KMS-11 (cell line): Measurements from ENCODE around the gene NKX2-8.

Experiments used
- H2AFZ ChIP-seq: fragments of 200-600 bp; sonication (generic); 2 replicates; pipeline ENCODE4 v1.6.1; 2016; ENCODE audit warnings: antibody characterized with exemption, mixed run types, low read depth
- H3K27ac ChIP-seq: fragments of 200-600 bp; sonication (generic); 2 replicates; pipeline ENCODE4 v1.6.1; 2016; ENCODE audit warnings: mild to moderate bottlenecking, mixed run types
- H3K27me3 ChIP-seq: fragments of 200-600 bp; sonication (generic); 2 replicates; pipeline ENCODE4 v1.6.1; 2017; ENCODE audit warnings: mild to moderate bottlenecking, low read depth, mixed run types, moderate library complexity; ENCODE audit not compliant: insufficient read depth
- H3K36me3 ChIP-seq: fragments of 200-600 bp; sonication (generic); 2 replicates; pipeline ENCODE4 v1.6.1; 2017; ENCODE audit warnings: mild to moderate bottlenecking, mixed run types; ENCODE audit not compliant: insufficient read depth
- H3K4me1 ChIP-seq: fragments of 200-600 bp; sonication (generic); 2 replicates; pipeline ENCODE4 v1.6.1; 2016; ENCODE audit warnings: mild to moderate bottlenecking, low read depth, mixed run types; ENCODE audit not compliant: poor library complexity, severe bottlenecking
- H3K4me2 ChIP-seq: fragments of 200-600 bp; sonication (generic); 2 replicates; pipeline ENCODE4 v1.7.0; 2016; ENCODE audit warnings: mild to moderate bottlenecking, mixed run types
- H3K4me3 ChIP-seq: fragments of 200-600 bp; sonication (generic); IDR thresholded peaks from 2 replicates; pipeline ENCODE4 v1.6.1; 2017; ENCODE audit warnings: low read depth, low read length, mixed read lengths; ENCODE audit not compliant: insufficient read depth
- H3K79me2 ChIP-seq: fragments of 200-600 bp; sonication (generic); 2 replicates; pipeline ENCODE4 v1.6.1; 2016; ENCODE audit warnings: low read depth, mixed run types; ENCODE audit not compliant: insufficient read depth
- H3K9ac ChIP-seq: fragments of 200-600 bp; sonication (generic); 2 replicates; pipeline ENCODE4 v1.6.1; 2016; ENCODE audit warnings: mild to moderate bottlenecking, mixed run types
- H4K20me1 ChIP-seq: fragments of 200-600 bp; sonication (generic); 2 replicates; pipeline ENCODE4 v1.6.1; 2016; ENCODE audit warnings: mild to moderate bottlenecking, mixed run types; ENCODE audit not compliant: insufficient read depth
- TF ChIP-seq, protein P1 (sequence below): fragments of 200-600 bp; sonication (generic); conservative IDR thresholded peaks from 2 replicates; pipeline ENCODE4 v1.6.1; 2017; ENCODE audit warnings: low read depth, mild to moderate bottlenecking, antibody characterized with exemption, low read length, moderate library complexity, mixed read lengths

The NKX2-8 gene

GRCh38 chr14:36583242-36583892 lies 953 bp upstream of the NKX2-8 start:
- H3K27me3 ChIP-seq, result no peaks in the 10 kb centered on the region
- no peaks in the 10 kb centered on the region for H3K79me2 ChIP-seq
- H3K27ac ChIP-seq, result no peak overlapping the region
- H3K4me3 ChIP-seq, result no peak overlapping the region
- H2AFZ ChIP-seq, result no peak overlapping the region
- TF ChIP-seq, protein P1, sequence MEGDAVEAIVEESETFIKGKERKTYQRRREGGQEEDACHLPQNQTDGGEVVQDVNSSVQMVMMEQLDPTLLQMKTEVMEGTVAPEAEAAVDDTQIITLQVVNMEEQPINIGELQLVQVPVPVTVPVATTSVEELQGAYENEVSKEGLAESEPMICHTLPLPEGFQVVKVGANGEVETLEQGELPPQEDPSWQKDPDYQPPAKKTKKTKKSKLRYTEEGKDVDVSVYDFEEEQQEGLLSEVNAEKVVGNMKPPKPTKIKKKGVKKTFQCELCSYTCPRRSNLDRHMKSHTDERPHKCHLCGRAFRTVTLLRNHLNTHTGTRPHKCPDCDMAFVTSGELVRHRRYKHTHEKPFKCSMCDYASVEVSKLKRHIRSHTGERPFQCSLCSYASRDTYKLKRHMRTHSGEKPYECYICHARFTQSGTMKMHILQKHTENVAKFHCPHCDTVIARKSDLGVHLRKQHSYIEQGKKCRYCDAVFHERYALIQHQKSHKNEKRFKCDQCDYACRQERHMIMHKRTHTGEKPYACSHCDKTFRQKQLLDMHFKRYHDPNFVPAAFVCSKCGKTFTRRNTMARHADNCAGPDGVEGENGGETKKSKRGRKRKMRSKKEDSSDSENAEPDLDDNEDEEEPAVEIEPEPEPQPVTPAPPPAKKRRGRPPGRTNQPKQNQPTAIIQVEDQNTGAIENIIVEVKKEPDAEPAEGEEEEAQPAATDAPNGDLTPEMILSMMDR, result no peak
- no peaks in the 10 kb centered on the region for H3K4me1 ChIP-seq
- no peak overlapping the region for H3K9ac ChIP-seq
- H3K4me2 ChIP-seq, result no peak overlapping the region
- H4K20me1 ChIP-seq, result no peaks in the 10 kb centered on the region
- H3K36me3 ChIP-seq, result no peaks in the 10 kb centered on the region

DNA sequence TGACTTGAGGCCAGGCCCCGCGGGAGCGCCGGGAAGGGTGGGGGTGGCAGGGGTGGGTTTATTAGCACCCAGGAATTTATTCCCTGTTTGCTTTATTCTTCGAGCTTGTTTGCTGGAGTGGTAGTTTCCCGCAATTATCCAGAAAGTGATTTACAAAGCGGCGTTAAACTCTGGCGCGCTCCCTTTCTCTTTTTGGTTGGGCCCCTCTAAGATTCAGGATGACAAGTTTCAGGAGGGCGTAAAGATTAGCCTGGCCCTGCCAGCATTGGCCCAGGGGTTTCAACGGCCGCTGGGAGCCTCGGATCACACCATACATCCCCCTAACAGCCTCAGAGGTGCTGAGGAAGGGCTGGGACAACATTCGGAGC lies 444 bp upstream of the NKX2-8 start:
- Histone ChIP-seq H3K4me1 (no peaks in the 10 kb centered on the region), H3K79me2 (no peaks in the 10 kb centered on the region), H3K4me2 (no peak overlapping the region), H3K27ac (no peak overlapping the region), H2AFZ (no peak overlapping the region), H3K9ac (no peak overlapping the region), H3K27me3 (no peaks in the 10 kb centered on the region), H3K4me3 (no peak overlapping the region), H3K36me3 (no peaks in the 10 kb centered on the region), H4K20me1 (no peaks in the 10 kb centered on the region)
- TF ChIP-seq, protein P1, result no peak

DNA sequence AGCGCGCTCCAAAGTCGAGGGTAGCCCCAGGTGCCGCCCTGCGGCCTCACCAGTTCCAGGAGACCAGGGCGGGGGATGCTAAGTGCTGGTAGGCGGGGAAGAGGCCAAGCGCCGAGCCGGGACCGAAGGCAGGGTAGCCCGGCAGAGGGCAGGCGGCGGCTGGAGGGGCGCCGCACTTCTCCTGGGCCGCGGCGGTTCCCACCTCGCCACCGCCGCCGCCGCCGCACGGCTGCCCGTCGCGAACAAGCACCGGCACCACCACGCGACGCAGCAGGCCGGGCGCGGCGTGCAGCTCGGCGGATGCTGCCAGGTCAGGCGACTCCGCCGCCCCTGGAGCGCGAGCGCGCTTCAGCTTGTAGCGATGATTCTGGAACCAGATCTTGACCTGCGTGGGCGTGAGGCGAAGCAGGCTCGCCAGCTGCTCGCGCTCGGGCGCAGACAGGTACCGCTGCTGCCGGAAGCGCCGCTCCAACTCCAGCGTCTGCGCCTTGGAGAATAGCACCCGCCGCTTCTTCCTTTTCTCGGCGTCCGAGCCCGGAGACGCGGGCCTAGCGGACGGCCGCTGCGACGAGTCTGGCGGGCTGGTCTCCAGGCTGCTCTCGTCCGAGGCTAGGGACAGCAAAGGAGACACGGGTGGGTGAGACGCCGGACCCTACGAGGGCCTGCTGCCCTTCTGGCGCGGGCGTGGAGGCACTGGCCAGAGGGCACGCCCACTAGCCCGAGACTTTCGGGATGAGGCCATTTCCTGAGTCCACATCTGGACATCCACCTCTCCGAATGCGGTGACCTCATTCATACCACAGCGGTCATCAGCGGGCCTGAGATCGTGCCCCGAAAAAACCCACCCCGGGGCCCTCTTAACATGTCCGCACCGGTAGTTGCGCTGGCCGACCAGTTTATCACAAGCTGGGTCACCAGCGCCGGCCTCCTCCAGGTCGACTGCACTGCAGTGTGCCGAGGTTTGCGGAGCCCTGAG lies 1.3 kb downstream of the NKX2-8 start:
- Histone ChIP-seq H3K4me1 (no peaks in the 10 kb centered on the region), H3K4me3 (no peak overlapping the region), H4K20me1 (no peaks in the 10 kb centered on the region), H3K4me2 (peak overlapping the region; percentile 51), H3K9ac (no peak overlapping the region), H3K36me3 (no peaks in the 10 kb centered on the region), H2AFZ (peak overlapping the region; percentile 82), H3K79me2 (no peaks in the 10 kb centered on the region), H3K27me3 (no peaks in the 10 kb centered on the region), H3K27ac (no peak overlapping the region)
- TF ChIP-seq, protein P1, result no peak

DNA sequence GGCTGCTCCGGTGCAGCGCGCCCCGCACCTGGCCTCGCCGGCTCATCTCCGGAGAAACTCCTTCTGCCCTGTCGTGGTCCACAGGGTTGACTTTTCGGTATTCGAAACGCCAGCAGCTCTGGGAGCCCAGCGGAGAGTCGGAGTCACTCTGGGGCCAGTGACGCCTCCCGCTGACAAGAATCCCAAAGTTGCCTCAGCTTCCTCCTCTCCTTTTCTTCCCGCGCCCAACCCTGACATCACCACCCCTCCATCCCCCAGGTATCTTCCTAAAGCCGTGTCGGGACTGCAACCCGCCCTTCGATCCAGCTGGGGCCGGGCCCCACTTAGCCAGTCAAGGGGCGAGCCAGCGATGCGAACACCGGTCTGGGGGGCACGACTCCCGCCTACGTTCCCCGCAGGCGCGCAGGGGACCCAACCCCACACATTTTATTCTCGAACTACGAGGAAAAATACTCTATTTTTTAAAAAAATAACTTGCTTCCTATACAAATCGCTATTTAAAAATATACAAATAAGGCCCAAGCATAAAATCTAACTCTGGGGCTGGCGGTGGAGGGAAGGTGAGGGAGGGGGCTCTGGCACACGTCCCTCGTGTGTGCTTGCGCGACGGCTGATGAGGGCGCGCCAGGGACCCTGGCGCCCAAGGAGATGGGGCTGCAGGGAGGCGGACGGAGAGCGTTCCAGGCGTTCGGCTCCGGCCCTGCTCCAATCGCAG lies 2.1 kb downstream of the NKX2-8 start:
- Histone ChIP-seq H3K4me1 (no peaks in the 10 kb centered on the region), H2AFZ (no peak overlapping the region; the same call in 1 of the 2 replicates), H3K36me3 (no peaks in the 10 kb centered on the region), H3K27me3 (no peaks in the 10 kb centered on the region), H3K27ac (no peak overlapping the region), H4K20me1 (no peaks in the 10 kb centered on the region), H3K9ac (no peak overlapping the region), H3K4me3 (no peak overlapping the region), H3K79me2 (no peaks in the 10 kb centered on the region), H3K4me2 (peak overlapping the region; percentile 51; the same call in 1 of the 2 replicates)
- TF ChIP-seq, protein P1, result no peak
